Measurements from ENCODE around the gene CYSTM1.

GRCh38 chr5:140224658-140225057 lies 49.7 kb downstream of the CYSTM1 start:
- no peak for TF ChIP-seq CTCF (IDR thresholded peaks at IDR 0.05)
- TF ChIP-seq POLR2A (IDR thresholded peaks at IDR 0.05) = no peak

Data from body of pancreas (tissue), 4 donors.